HG03064 (cell line): Measurements from ENCODE around the gene NBPF3.

Experiments
- ATAC-seq: cut with Tn5 transposase; IDR thresholded peaks from one replicate; pipeline ENCODE4 v1.9.1; 2021; ENCODE audit warnings: low read depth; ENCODE audit not compliant: unreplicated experiment

The NBPF3 gene

GRCh38 chr1:21534146-21534545, 94.2 kb downstream of the NBPF3 start:
- no peak for ATAC-seq
